GM12878 (cell line): Measurements from ENCODE around the gene CHID1. TPM values are rescaled to one million over a fixed set of nuclear protein-coding genes. Genes with fewer than 3 reads are reported as not detected.
A peak's percentile ranks its signal among the peaks of the same experiment; 100 is the strongest.

Experiments used
- ATAC-seq: fragments of 200-7000 bp; cut with Tn5 transposase; 3 replicates; pipeline ENCODE4 v1.9.1; 2020; ENCODE audit warnings: mild to moderate bottlenecking, moderate library complexity
- BruUV-seq: library from RNA; stranded (reverse); fragments of 400-500 nt; replicated peaks from 2 replicates; lab custom pipeline; 2021; lab: Mats Ljungman, UMichigan
- CTCF ChIA-PET: fragments of 300-600 bp; sonication (Branson Sonifier 250); formaldehyde crosslinking; extraction: SDS; loops from one replicate; lab custom pipeline; 2021; ENCODE audit warnings: inconsistent platforms; lab: Yijun Ruan, JAX
- POLR2A ChIA-PET: fragments of 350-600 bp; formaldehyde crosslinking; extraction: SDS; loops from one replicate; lab custom pipeline; 2021; ENCODE audit warnings: inconsistent platforms; lab: Charles Lee
- RAD21 ChIA-PET: fragments of 300-600 bp; sonication (Branson Sonifier 250); formaldehyde crosslinking; loops from one replicate; lab custom pipeline; 2023; ENCODE audit warnings: antibody characterized with exemption; ENCODE audit not compliant: unreplicated experiment; lab: Charles Lee
- SMC1A ChIA-PET: fragments of 300-600 bp; sonication (Branson Sonifier 250); formaldehyde crosslinking; loops from one replicate; lab custom pipeline; 2023; ENCODE audit not compliant: unreplicated experiment, uncharacterized antibody; lab: Charles Lee
- DNase-seq: peaks from one replicate; pipeline ENCODE4 v3.0.0-alpha.2; 2011; ENCODE audit warnings: low read depth, low spot score
- FAIRE-seq: peaks from 3 replicates; lab custom pipeline; 2011; peaks lifted over from hg19 to GRCh38; lab: Jason Lieb, UNC
- H2AFZ ChIP-seq: 2 replicates; pipeline ENCODE4 v1.6.0; 2011; ENCODE audit warnings: low read depth, low read length, control low read depth; ENCODE audit not compliant: control insufficient read depth
- H3K27ac ChIP-seq: 2 replicates; pipeline ENCODE4 v1.5.1; 2011; ENCODE audit warnings: control low read depth; ENCODE audit not compliant: control insufficient read depth, insufficient read depth
- H3K27me3 ChIP-seq, 2 experiments: replicated peaks in 1 of 2; 2 replicates each; pipeline versions ENCODE4 v1.6.0 to v1.6.1; 2011; ENCODE audit warnings: low read length in 1 of 2; ENCODE audit not compliant: control insufficient read depth in 2 of 2, insufficient read depth in 2 of 2
- H3K36me3 ChIP-seq, 2 experiments: 2 replicates each; pipeline ENCODE4 v1.5.1; 2011; ENCODE audit warnings: low read length in 1 of 2; ENCODE audit not compliant: control insufficient read depth in 2 of 2, insufficient read depth in 2 of 2
- H3K4me1 ChIP-seq: 2 replicates; pipeline ENCODE4 v1.6.1; 2011; ENCODE audit warnings: mild to moderate bottlenecking, low read length, moderate library complexity, mixed read lengths; ENCODE audit not compliant: control insufficient read depth, insufficient read depth
- H3K4me2 ChIP-seq: 2 replicates; pipeline ENCODE4 v1.6.0; 2011; ENCODE audit warnings: control low read depth; ENCODE audit not compliant: control insufficient read depth, insufficient read depth
- H3K4me3 ChIP-seq: fragments of 200-600 bp; sonication (generic); 2 replicates; pipeline ENCODE4 v1.5.1; 2016
- H3K79me2 ChIP-seq: 2 replicates; pipeline ENCODE4 v1.6.0; 2011; ENCODE audit warnings: low read length; ENCODE audit not compliant: control insufficient read depth, insufficient read depth
- H3K9ac ChIP-seq: 2 replicates; pipeline ENCODE4 v1.8.0; 2011; ENCODE audit warnings: low read length, control low read depth, mixed read lengths; ENCODE audit not compliant: control insufficient read depth, insufficient read depth
- H3K9me3 ChIP-seq: replicated peaks from 3 replicates; pipeline ENCODE4 v1.5.1; 2011; ENCODE audit warnings: mild to moderate bottlenecking, low read length; ENCODE audit not compliant: control insufficient read depth, insufficient read depth
- H4K20me1 ChIP-seq: 2 replicates; pipeline ENCODE4 v1.6.0; 2011; ENCODE audit not compliant: control insufficient read depth, insufficient read depth
- ATF3 ChIP-seq: IDR thresholded peaks from 2 replicates; pipeline ENCODE4 v1.6.1; 2011; ENCODE audit warnings: low read depth, mild to moderate bottlenecking, low read length, moderate library complexity, borderline replicate concordance; ENCODE audit errors: extremely low read depth
- CBX5 ChIP-seq: sonication (generic); IDR thresholded peaks from 2 replicates; pipeline ENCODE4 v1.6.1; 2016; ENCODE audit warnings: low read depth, moderate library complexity, mild to moderate bottlenecking, inconsistent platforms
- CEBPB ChIP-seq, 2 experiments: fragments of 150-350 bp in 1 of 2; IDR thresholded peaks; 2 replicates each; pipeline ENCODE4 v1.6.1; 2012 to 2014; ENCODE audit warnings: low read depth in 2 of 2, low read length in 2 of 2, borderline replicate concordance in 1 of 2, inconsistent platforms in 1 of 2
- CHD4 ChIP-seq: fragments of 200-600 bp; sonication (generic); IDR thresholded peaks from 2 replicates; pipeline ENCODE4 v1.6.1; 2016; ENCODE audit warnings: mild to moderate bottlenecking
- HDGF ChIP-seq: fragments of 450-650 bp; IDR thresholded peaks from 2 replicates; pipeline ENCODE4 v1.6.1; 2016; ENCODE audit warnings: antibody characterized with exemption
- IKZF1 ChIP-seq: fragments of 450-650 bp; conservative IDR thresholded peaks from 2 replicates; pipeline ENCODE4 v1.6.1; 2017; ENCODE audit warnings: antibody characterized with exemption, mild to moderate bottlenecking
- NFYA ChIP-seq: IDR thresholded peaks from 2 replicates; pipeline ENCODE4 v1.6.1; 2011; ENCODE audit warnings: low read depth, mild to moderate bottlenecking, low read length, improper control_type of control experiment, borderline replicate concordance
- NFYB ChIP-seq: IDR thresholded peaks from 2 replicates; pipeline ENCODE4 v1.6.1; 2011; ENCODE audit warnings: low read depth, mild to moderate bottlenecking, low read length, improper control_type of control experiment, moderate library complexity; ENCODE audit not compliant: insufficient read depth
- POLR2A ChIP-seq: IDR thresholded peaks from 2 replicates; pipeline ENCODE4 v1.6.1; 2011; ENCODE audit warnings: low read depth, mild to moderate bottlenecking, low read length
- SIX5 ChIP-seq: IDR thresholded peaks from 2 replicates; pipeline ENCODE4 v1.6.1; 2011; ENCODE audit warnings: mild to moderate bottlenecking, low read depth, low read length, moderate library complexity; ENCODE audit not compliant: severe bottlenecking
- STAT3 ChIP-seq: IDR thresholded peaks from 2 replicates; pipeline ENCODE4 v1.6.1; 2011; ENCODE audit warnings: low read depth, low read length, improper control_type of control experiment
- ZNF24 ChIP-seq: fragments of 450-650 bp; IDR thresholded peaks from 2 replicates; pipeline ENCODE4 v1.6.1; 2017; ENCODE audit warnings: antibody characterized with exemption, mild to moderate bottlenecking
- ZNF274 ChIP-seq: IDR thresholded peaks from one replicate; pipeline ENCODE4 v1.8.0; 2011; ENCODE audit not compliant: insufficient read length, insufficient read depth
- WGBS: methylation state at CpG from one replicate; pipeline ENCODE4 v1.1.6; 2016; ENCODE audit warnings: low lambda C conversion rate; ENCODE audit not compliant: insufficient replicate concordance, insufficient coverage; ENCODE audit errors: missing lambda C conversion rate; 5-methylcytosine and 5-hydroxymethylcytosine counted together
- in situ Hi-C: fragments of 300-500 bp; cut with MboI; formaldehyde crosslinking; loops from 9 replicates; pipeline ENCODE4 v1.14.3; 2018; ENCODE audit warnings: mixed read lengths
- intact Hi-C: fragments of 100-400 bp; cut with micrococcal nuclease; formaldehyde crosslinking; loops from one replicate; pipeline ENCODE4 v1.14.2; 2022; ENCODE audit not compliant: unreplicated experiment
- polyA plus RNA-seq, 11 experiments: library from polyadenylated mRNA; depleted of rRNA in 4 of 11; unstranded in 6 of 11; stranded (reverse) in 5 of 11; fragments of >200 nt; fragmentation: Nextera tagmentation in 4 of 11; fragmentation: Illumina TruSeq in 1 of 11; extraction: Ambion mirVana in 4 of 11; extraction: Trizol in 1 of 11; gene quantifications; 1 replicate in 1 of 11; 2 replicates in 10 of 11; pipeline versions ENCODE4 v1.2.1 to v1.2.3, GENCODE V29; 2011 to 2016; ENCODE audit warnings: inconsistent platforms in 2 of 11, missing spikeins in 2 of 11, low read depth in 1 of 11
- total RNA-seq, 4 experiments: library from RNA; depleted of rRNA in 3 of 4; stranded (reverse); fragments of >200 nt in 3 of 4; fragmentation: Illumina TruSeq in 1 of 4; extraction: Trizol in 1 of 4; gene quantifications; 2 replicates each; pipeline versions ENCODE4 v1.2.1 to v1.2.3, GENCODE V29; 2013 to 2021

CHID1 gene
- total and polyA plus RNA-seq, 10 of the 15 experiments (the other 5 are each of a cell fraction or from before 2014, with no cell fraction given) = 4.8 to 75.2 (median 30.1) TPM

- ChIA-PET CTCF (no interaction called here), POLR2A (no interaction called here), SMC1A (no interaction called here), RAD21 (no interaction called here)
- Histone ChIP-seq H3K79me2 (no peaks in the 10 kb centered on the region), H3K27ac (no peak overlapping the region), H3K9ac (no peak overlapping the region), H3K4me1 (no peaks in the 10 kb centered on the region), H3K27me3 (no peaks in the 10 kb centered on the region), H4K20me1 (no peaks in the 10 kb centered on the region), H3K4me2 (no peak overlapping the region), H2AFZ (no peak overlapping the region), H3K4me3 (no peak overlapping the region), H3K9me3 (no peaks in the 10 kb centered on the region), H3K36me3 (peaks cover 0 to 1% of the 10 kb centered on the region in 2 experiments; a peak in 1 of 4 replicates)
- DNase-seq (no peak), ATAC-seq (peak; percentile 46), FAIRE-seq (no peak)
- in situ Hi-C loops (no loop called here), intact Hi-C loops (no loop called here)
- BruUV-seq = no TSS peak
- TF ChIP-seq HDGF (no peak), ATF3 (no peak), IKZF1 (no peak), ZNF274 (no peak), CEBPB (IDR thresholded peaks at IDR 0.05; ENCODE audit: borderline replicate concordance in 1 of 2, low read depth in 2 of 2, low read length in 2 of 2) (no peak), STAT3 (no peak), CHD4 (no peak), POLR2A (no peak), CBX5 (no peak), NFYB (no peak), ZNF24 (no peak), NFYA (no peak), SIX5 (no peak)
- WGBS = 93% methylated on average over 8 of the region's 11 CpGs
Measured at GRCh38 chr11:877565-877964, 33.0 kb downstream of the CHID1 start.
